ENCODE measurements around the gene TCEA2.

- TF ChIP-seq POLR2A (IDR thresholded peaks at IDR 0.05; ENCODE audit: low read depth) (no peak), POLR2AphosphoS5 (IDR thresholded peaks at IDR 0.05) (no peak), EP300 (IDR thresholded peaks at IDR 0.05) (no peak), CTCF (IDR thresholded peaks at IDR 0.05) (no peak)
Measured at GRCh38 chr20:64039293-64040160, 23.5 kb upstream of the TCEA2 start.

Data from esophagus muscularis mucosa (tissue), 4 donors.